NT2/D1 (cell line): ENCODE measurements around the gene TDRD9.

ENCODE experiments used
- DNase-seq: peaks from one replicate; pipeline ENCODE4 v3.0.0-alpha.2; 2011; ENCODE audit warnings: low read depth, low spot score
- H3K27me3 ChIP-seq: 2 replicates; pipeline ENCODE4 v1.6.0; 2011; ENCODE audit warnings: mild to moderate bottlenecking; ENCODE audit not compliant: insufficient read length, insufficient read depth
- H3K36me3 ChIP-seq: 2 replicates; pipeline ENCODE4 v1.6.1; 2011; ENCODE audit warnings: mild to moderate bottlenecking, low read length, mixed read lengths; ENCODE audit not compliant: insufficient read depth, insufficient read length
- H3K4me1 ChIP-seq: 2 replicates; pipeline ENCODE4 v1.5.1; 2011; ENCODE audit not compliant: insufficient read depth, insufficient read length
- H3K4me3 ChIP-seq: 2 replicates; pipeline ENCODE4 v1.5.1; 2011; ENCODE audit warnings: low read depth; ENCODE audit not compliant: insufficient read length
- H3K9ac ChIP-seq: 2 replicates; pipeline ENCODE4 v1.6.0; 2011; ENCODE audit warnings: low read depth; ENCODE audit not compliant: insufficient read length
- H3K9me3 ChIP-seq: 2 replicates; pipeline ENCODE4 v1.5.1; 2011; ENCODE audit warnings: mild to moderate bottlenecking, low read length; ENCODE audit not compliant: insufficient read depth
- SUZ12 ChIP-seq: IDR thresholded peaks from 2 replicates; pipeline ENCODE4 v1.6.1; 2011; ENCODE audit not compliant: insufficient read length, insufficient read depth; ENCODE audit errors: extremely low read depth
- YY1 ChIP-seq: IDR thresholded peaks from 2 replicates; pipeline ENCODE4 v1.6.1; 2011; ENCODE audit not compliant: insufficient read length, insufficient read depth
- ZNF274 ChIP-seq: IDR thresholded peaks from 2 replicates; pipeline ENCODE4 v1.6.1; 2011; ENCODE audit warnings: mild to moderate bottlenecking, low read depth, low read length

The TDRD9 gene

GRCh38 chr14:104098272-104099095, 170.2 kb downstream of the TDRD9 start:
- H3K9ac ChIP-seq: no peak overlapping the region
- H3K27me3 ChIP-seq: no peaks in the 10 kb centered on the region
- no peak for TF ChIP-seq SUZ12
- TF ChIP-seq ZNF274: no peak
- no peak for TF ChIP-seq YY1
- H3K4me1 ChIP-seq: peaks cover 3% of the 10 kb centered on the region
- no peak for DNase-seq
- no peaks in the 10 kb centered on the region for H3K9me3 ChIP-seq
- H3K36me3 ChIP-seq: no peaks in the 10 kb centered on the region
- no peak overlapping the region for H3K4me3 ChIP-seq

- no peak for DNase-seq
- no peak overlapping the region for H3K4me3 ChIP-seq
- no peak overlapping the region for H3K9ac ChIP-seq
- no peaks in the 10 kb centered on the region for H3K9me3 ChIP-seq
- TF ChIP-seq SUZ12: no peak
- no peak for TF ChIP-seq ZNF274
- TF ChIP-seq YY1: no peak
- no peaks in the 10 kb centered on the region for H3K36me3 ChIP-seq
- H3K4me1 ChIP-seq: no peaks in the 10 kb centered on the region
- no peaks in the 10 kb centered on the region for H3K27me3 ChIP-seq
Measured at GRCh38 chr14:104099096-104100041, 171.1 kb downstream of the TDRD9 start.

GRCh38 chr14:104100171-104101085, 172.2 kb downstream of the TDRD9 start:
- no peaks in the 10 kb centered on the region for H3K9me3 ChIP-seq
- no peak for TF ChIP-seq ZNF274
- no peak for TF ChIP-seq YY1
- TF ChIP-seq SUZ12: no peak
- no peak overlapping the region for H3K4me3 ChIP-seq
- peaks cover 5% of the 10 kb centered on the region for H3K4me1 ChIP-seq
- no peaks in the 10 kb centered on the region for H3K27me3 ChIP-seq
- no peak for DNase-seq
- no peak overlapping the region for H3K9ac ChIP-seq
- H3K36me3 ChIP-seq: no peaks in the 10 kb centered on the region

- H3K9ac ChIP-seq: no peak overlapping the region
- H3K4me3 ChIP-seq: no peak overlapping the region
- no peak for TF ChIP-seq YY1
- no peak for TF ChIP-seq SUZ12
- no peak for TF ChIP-seq ZNF274
- H3K9me3 ChIP-seq: no peaks in the 10 kb centered on the region
- H3K4me1 ChIP-seq: peaks cover 8% of the 10 kb centered on the region
- no peak for DNase-seq
- no peaks in the 10 kb centered on the region for H3K27me3 ChIP-seq
- H3K36me3 ChIP-seq: no peaks in the 10 kb centered on the region
Measured at GRCh38 chr14:104101086-104101621, 172.9 kb downstream of the TDRD9 start.

GRCh38 chr14:104101651-104102281, 173.5 kb downstream of the TDRD9 start:
- H3K9ac ChIP-seq: no peak overlapping the region
- TF ChIP-seq YY1: no peak
- TF ChIP-seq ZNF274: no peak
- TF ChIP-seq SUZ12: no peak

More at GRCh38 chr14:104101651-104102281, 173.5 kb downstream of the TDRD9 start:
- Histone ChIP-seq H3K27me3 (no peaks in the 10 kb centered on the region), H3K4me1 (peaks cover 8% of the 10 kb centered on the region), H3K9me3 (no peaks in the 10 kb centered on the region), H3K4me3 (no peak overlapping the region), H3K36me3 (no peaks in the 10 kb centered on the region)
- no peak for DNase-seq
